ENCODE measurements around the gene CD6. TPM values are rescaled to one million over a fixed set of nuclear protein-coding genes. Genes with fewer than 3 reads are reported as not detected.
A peak's percentile ranks its signal among the peaks of the same experiment; 100 is the strongest.

CD6 gene
- total RNA-seq, 1 donor from 2014 or later = 0.33 TPM

DNA sequence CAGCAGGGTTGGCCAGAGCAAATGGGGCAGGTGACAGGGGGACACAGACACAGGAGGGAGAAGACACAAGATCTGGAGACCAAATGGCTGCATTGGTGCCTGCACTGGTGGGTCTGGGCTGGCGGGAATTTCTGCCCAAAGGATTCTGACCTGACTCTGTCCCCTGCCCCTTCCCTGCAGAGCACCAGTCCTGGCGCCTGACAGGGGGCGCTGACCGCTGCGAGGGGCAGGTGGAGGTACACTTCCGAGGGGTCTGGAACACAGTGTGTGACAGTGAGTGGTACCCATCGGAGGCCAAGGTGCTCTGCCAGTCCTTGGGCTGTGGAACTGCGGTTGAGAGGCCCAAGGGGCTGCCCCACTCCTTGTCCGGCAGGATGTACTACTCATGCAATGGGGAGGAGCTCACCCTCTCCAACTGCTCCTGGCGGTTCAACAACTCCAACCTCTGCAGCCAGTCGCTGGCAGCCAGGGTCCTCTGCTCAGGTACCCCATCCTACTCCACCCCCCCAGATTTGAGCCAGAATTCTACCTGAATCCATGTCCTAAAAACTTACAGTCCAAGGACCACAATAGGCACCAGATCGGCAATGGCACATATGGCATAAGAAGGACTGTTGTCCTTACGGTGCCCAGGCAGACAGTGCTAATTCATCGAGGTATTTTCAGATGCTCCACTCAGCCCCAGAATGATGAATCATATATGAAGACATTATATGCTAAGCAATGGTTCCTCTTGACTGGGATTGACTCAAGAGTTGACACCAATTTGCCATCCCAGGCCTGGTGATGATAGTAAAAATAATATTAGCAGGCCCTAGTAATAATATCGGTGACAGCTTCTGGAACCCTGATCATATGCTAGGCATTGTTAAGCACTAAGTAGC is 38.2 kb downstream of the CD6 start:
- DNase-seq (ENCODE audit: low spot score) = no peak
- no peak for TF ChIP-seq CTCF (IDR thresholded peaks at IDR 0.05; ENCODE audit: unreplicated experiment)
- no peaks in the 10 kb centered on the region for H3K36me3 Mint-ChIP-seq (ENCODE audit: low read depth, unreplicated experiment)
- no peak overlapping the region for H3K27ac Mint-ChIP-seq (ENCODE audit: unreplicated experiment)
- H3K27me3 Mint-ChIP-seq (ENCODE audit: unreplicated experiment) = peaks cover 20% of the 10 kb centered on the region
- no peaks in the 10 kb centered on the region for H3K9me3 Mint-ChIP-seq (ENCODE audit: unreplicated experiment)
- H3K4me3 Mint-ChIP-seq (ENCODE audit: unreplicated experiment) = no peak overlapping the region
- peaks cover 18% of the 10 kb centered on the region for H3K4me1 Mint-ChIP-seq (ENCODE audit: unreplicated experiment)

DNA sequence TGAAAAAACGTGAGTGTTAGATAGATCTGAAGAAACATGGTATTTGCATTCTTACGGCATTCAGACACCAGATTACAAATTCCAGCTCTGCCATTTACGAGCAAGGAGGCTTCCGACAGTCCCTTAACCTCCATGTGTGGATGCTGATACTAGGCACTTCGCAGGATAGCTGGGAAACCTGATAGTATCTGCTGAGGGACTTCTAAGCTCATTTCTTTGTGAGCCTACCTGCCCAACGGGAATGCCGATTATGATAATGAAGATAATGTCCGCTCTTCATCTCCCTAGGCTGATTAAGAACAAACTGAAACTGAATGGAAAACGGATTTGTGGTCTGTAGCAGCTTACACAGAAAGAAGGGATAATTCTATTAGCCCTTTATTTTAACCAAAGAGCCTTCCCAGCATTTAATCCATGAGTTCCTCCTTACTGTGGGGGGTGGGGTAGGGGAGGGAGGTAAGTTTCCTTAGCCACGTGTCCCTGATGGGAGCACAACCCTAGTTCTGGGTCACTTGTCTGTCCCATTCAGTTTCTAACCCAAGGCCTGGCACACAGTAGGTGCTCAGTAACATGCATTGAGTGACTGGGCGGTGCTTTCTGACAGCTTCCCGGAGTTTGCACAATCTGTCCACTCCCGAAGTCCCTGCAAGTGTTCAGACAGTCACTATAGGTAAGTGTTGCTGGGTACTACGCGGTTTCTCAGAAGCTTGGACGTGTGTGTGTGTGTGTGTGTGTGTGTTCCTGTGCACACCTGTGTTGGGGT is 39.2 kb downstream of the CD6 start:
- DNase-seq (ENCODE audit: low spot score) = no peak
- Mint-ChIP-seq H3K27ac (ENCODE audit: unreplicated experiment) (peak overlapping the region; percentile 53), H3K4me3 (ENCODE audit: unreplicated experiment) (no peak overlapping the region), H3K9me3 (ENCODE audit: unreplicated experiment) (no peaks in the 10 kb centered on the region), H3K4me1 (ENCODE audit: unreplicated experiment) (peaks cover 14% of the 10 kb centered on the region), H3K36me3 (ENCODE audit: low read depth, unreplicated experiment) (no peaks in the 10 kb centered on the region), H3K27me3 (ENCODE audit: unreplicated experiment) (peaks cover 22% of the 10 kb centered on the region)
- no peak for TF ChIP-seq CTCF (IDR thresholded peaks at IDR 0.05; ENCODE audit: unreplicated experiment)

DNA sequence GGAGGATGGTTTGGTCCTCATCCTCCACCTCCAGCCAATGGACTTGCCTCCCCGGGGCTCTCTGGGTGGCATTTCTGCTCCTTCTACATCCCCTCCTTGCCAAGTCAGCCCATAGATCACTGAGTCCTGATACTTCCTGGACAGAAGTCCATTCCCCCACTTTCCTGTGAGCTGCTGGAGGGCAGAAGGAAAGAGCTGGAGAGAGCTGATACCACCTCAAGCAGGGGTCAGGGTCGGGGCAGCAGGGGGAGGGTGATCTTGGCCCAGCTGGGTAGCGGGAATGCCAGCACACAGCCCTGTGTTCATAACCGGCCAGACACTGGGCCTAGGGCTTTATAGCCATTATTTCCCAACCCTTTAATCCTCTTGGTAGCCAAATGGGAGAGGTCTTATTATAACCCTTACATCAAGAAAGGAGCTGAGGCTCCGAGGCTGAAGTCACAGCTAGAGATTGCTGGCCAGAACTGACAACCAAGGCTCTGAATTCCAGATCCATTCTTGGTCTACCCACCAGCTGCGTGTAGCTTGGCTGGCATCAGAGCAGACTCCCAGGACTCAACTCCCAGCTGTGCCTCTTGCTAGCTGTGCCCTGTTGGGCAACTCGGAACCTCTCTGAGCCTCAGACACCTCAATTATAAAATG is 39.9 kb downstream of the CD6 start:
- DNase-seq (ENCODE audit: low spot score) = peak; percentile 33
- TF ChIP-seq CTCF (IDR thresholded peaks at IDR 0.05; ENCODE audit: unreplicated experiment) = no peak
- H3K9me3 Mint-ChIP-seq (ENCODE audit: unreplicated experiment) = no peaks in the 10 kb centered on the region
- H3K36me3 Mint-ChIP-seq (ENCODE audit: low read depth, unreplicated experiment) = no peaks in the 10 kb centered on the region
- H3K4me1 Mint-ChIP-seq (ENCODE audit: unreplicated experiment) = peaks cover 14% of the 10 kb centered on the region
- no peak overlapping the region for H3K27ac Mint-ChIP-seq (ENCODE audit: unreplicated experiment)
- H3K27me3 Mint-ChIP-seq (ENCODE audit: unreplicated experiment) = peaks cover 18% of the 10 kb centered on the region
- H3K4me3 Mint-ChIP-seq (ENCODE audit: unreplicated experiment) = no peak overlapping the region

DNA sequence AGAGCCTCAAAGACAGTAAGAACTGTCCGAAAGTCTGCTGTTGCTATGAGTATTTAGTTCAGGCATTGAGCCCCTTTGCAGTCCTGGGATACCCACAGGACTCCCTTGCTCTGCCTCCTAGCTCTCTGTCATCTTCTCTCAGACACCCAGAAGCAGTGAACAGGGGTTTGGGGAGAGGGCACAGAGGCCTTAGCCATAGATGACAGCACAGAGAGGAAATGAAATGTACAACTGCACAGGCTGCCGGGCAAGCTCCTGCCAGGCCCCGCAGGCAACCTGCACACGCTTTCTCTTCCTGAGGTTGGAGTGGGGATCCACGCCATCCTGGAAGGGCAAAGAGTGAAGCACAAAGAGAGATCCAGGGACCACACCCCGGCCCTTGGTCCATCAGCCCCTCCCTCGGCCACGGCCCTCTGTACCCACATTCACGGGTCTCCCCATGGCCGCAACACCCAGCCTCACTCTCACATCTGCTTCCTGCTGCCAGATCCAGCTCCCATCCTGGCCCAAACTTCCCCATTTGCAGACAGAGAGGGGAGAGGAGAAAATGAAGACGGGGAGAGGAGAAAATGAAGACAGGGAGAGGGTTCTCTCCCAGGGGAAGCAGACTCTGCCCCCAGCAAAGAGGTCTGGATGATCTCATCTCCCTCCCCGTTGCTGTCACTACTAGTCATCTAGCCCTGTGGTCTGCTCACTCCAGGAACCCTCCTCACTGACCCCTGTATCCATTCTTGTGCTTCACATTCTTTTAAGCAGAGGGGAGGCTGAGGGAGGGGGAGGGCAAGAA is 40.7 kb downstream of the CD6 start:
- DNase-seq (ENCODE audit: low spot score) = no peak
- H3K36me3 Mint-ChIP-seq (ENCODE audit: low read depth, unreplicated experiment) = no peaks in the 10 kb centered on the region
- no peak overlapping the region for H3K27ac Mint-ChIP-seq (ENCODE audit: unreplicated experiment)
- H3K4me3 Mint-ChIP-seq (ENCODE audit: unreplicated experiment) = no peak overlapping the region
- TF ChIP-seq CTCF (IDR thresholded peaks at IDR 0.05; ENCODE audit: unreplicated experiment) = no peak
- H3K4me1 Mint-ChIP-seq (ENCODE audit: unreplicated experiment) = peaks cover 14% of the 10 kb centered on the region
- no peaks in the 10 kb centered on the region for H3K9me3 Mint-ChIP-seq (ENCODE audit: unreplicated experiment)
- peaks cover 17% of the 10 kb centered on the region for H3K27me3 Mint-ChIP-seq (ENCODE audit: unreplicated experiment)
